Measurements from ENCODE around the gene MOG.

DNA sequence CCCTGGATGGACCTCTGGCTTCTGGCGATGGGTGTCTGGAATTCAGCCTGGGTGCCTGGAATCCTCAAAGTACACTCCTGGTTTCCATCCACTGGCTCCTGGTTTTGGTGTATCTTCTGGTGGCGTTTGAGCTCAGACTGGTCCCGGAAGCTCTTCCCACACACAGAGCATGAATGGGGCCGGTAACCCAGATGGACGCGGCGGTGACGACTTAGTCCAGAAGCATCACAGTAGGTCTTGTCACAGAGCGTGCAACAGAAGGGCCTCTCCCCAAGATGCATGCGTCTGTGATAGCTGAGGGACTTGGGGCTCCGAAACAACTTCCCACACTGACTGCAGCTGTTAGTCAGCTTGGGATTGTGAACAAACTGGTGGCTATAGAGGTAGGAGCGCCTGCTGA lies 16.3 kb downstream of the MOG start:
- TF ChIP-seq, protein P1, sequence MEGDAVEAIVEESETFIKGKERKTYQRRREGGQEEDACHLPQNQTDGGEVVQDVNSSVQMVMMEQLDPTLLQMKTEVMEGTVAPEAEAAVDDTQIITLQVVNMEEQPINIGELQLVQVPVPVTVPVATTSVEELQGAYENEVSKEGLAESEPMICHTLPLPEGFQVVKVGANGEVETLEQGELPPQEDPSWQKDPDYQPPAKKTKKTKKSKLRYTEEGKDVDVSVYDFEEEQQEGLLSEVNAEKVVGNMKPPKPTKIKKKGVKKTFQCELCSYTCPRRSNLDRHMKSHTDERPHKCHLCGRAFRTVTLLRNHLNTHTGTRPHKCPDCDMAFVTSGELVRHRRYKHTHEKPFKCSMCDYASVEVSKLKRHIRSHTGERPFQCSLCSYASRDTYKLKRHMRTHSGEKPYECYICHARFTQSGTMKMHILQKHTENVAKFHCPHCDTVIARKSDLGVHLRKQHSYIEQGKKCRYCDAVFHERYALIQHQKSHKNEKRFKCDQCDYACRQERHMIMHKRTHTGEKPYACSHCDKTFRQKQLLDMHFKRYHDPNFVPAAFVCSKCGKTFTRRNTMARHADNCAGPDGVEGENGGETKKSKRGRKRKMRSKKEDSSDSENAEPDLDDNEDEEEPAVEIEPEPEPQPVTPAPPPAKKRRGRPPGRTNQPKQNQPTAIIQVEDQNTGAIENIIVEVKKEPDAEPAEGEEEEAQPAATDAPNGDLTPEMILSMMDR (IDR thresholded peaks at IDR 0.05): no peak
- TF ChIP-seq, protein P2, sequence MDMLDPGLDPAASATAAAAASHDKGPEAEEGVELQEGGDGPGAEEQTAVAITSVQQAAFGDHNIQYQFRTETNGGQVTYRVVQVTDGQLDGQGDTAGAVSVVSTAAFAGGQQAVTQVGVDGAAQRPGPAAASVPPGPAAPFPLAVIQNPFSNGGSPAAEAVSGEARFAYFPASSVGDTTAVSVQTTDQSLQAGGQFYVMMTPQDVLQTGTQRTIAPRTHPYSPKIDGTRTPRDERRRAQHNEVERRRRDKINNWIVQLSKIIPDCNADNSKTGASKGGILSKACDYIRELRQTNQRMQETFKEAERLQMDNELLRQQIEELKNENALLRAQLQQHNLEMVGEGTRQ (IDR thresholded peaks at IDR 0.05): no peak
- TF ChIP-seq HDAC2 (IDR thresholded peaks at IDR 0.05): no peak
- no peak for TF ChIP-seq EP300 (IDR thresholded peaks at IDR 0.05)
- TF ChIP-seq JUN (IDR thresholded peaks at IDR 0.05): no peak
- TF ChIP-seq, protein P3, sequence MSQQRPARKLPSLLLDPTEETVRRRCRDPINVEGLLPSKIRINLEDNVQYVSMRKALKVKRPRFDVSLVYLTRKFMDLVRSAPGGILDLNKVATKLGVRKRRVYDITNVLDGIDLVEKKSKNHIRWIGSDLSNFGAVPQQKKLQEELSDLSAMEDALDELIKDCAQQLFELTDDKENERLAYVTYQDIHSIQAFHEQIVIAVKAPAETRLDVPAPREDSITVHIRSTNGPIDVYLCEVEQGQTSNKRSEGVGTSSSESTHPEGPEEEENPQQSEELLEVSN (IDR thresholded peaks at IDR 0.05; ENCODE audit: borderline replicate concordance, low read depth): no peak
- TF ChIP-seq, protein P4, sequence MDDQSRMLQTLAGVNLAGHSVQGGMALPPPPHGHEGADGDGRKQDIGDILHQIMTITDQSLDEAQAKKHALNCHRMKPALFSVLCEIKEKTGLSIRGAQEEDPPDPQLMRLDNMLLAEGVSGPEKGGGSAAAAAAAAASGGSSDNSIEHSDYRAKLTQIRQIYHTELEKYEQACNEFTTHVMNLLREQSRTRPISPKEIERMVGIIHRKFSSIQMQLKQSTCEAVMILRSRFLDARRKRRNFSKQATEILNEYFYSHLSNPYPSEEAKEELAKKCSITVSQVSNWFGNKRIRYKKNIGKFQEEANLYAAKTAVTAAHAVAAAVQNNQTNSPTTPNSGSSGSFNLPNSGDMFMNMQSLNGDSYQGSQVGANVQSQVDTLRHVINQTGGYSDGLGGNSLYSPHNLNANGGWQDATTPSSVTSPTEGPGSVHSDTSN (IDR thresholded peaks at IDR 0.05): no peak
- TF ChIP-seq KDM5A (IDR thresholded peaks at IDR 0.05): no peak
- TF ChIP-seq MAFK (IDR thresholded peaks at IDR 0.05; ENCODE audit: partially characterized antibody): no peak
- TF ChIP-seq POLR2A (IDR thresholded peaks at IDR 0.05; ENCODE audit: low read length): no peak
